ENCODE measurements around the gene LIPA.

DNA sequence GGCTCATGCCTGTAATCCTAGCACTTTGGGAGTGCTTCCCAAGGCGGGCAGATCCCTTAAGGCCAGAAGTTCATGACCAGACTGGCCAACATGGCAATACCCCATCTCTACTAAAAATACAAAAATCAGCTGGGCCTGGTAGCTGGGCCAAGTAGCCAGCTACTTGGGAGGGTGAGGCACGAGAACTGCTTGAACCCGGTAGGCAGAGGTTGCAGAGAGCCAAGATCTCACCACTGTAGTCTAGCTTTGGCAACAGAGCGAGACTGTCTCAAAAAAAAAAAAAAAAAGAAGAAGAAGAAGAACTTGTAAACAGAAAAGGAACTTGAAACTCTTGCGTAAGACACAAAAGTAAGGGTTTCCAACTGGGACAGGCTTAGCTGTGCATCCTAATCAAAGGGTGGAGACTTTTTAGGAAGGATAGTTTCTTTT is 44.7 kb upstream of the LIPA start:
- TF ChIP-seq, protein P1, sequence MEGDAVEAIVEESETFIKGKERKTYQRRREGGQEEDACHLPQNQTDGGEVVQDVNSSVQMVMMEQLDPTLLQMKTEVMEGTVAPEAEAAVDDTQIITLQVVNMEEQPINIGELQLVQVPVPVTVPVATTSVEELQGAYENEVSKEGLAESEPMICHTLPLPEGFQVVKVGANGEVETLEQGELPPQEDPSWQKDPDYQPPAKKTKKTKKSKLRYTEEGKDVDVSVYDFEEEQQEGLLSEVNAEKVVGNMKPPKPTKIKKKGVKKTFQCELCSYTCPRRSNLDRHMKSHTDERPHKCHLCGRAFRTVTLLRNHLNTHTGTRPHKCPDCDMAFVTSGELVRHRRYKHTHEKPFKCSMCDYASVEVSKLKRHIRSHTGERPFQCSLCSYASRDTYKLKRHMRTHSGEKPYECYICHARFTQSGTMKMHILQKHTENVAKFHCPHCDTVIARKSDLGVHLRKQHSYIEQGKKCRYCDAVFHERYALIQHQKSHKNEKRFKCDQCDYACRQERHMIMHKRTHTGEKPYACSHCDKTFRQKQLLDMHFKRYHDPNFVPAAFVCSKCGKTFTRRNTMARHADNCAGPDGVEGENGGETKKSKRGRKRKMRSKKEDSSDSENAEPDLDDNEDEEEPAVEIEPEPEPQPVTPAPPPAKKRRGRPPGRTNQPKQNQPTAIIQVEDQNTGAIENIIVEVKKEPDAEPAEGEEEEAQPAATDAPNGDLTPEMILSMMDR (IDR thresholded peaks at IDR 0.05; ENCODE audit: insufficient read depth, low read depth, low read length) = no peak
- TF ChIP-seq EZH2 (IDR thresholded peaks at IDR 0.05; ENCODE audit: insufficient read depth, low read length) = no peak

Data from astrocyte (in vitro differentiated cells and primary cell).